NCI-H526 (cell line): ENCODE results near the gene DNTT.

Source experiments
- DNase-seq, 2 experiments: peaks; one replicate each; lab custom pipeline; 2025; lab: John Stamatoyannopoulos, UW

The DNTT gene

GRCh38 chr10:96309628-96310320 lies 5.5 kb downstream of the DNTT start:
- no peak for DNase-seq

GRCh38 chr10:96310321-96310669 lies 6.1 kb downstream of the DNTT start:
- no peak for DNase-seq

DNA sequence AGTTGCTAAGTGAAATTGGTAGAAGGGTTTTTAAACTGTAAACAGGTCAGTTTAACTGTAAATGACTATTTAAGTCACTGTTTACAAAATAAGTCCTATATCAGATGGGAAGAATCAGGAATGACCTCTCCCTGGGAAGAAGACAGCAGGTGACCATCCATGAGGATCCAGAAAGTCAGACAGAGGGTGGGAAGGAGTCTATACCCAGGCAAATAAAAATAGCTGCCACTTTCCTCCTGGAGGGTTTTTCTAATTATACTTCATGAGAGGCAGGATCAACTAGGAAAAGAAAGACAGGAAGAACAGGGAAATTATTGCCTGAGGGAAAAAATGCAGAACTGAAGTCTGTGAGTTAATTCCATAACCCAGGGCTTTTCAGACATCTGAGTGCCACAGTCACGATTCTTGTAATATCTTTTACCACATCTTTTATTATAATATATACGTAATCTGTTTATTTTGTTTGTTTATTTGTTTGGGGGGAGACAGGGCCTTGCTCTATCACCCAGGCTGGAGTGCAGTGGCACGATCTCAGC lies 7.0 kb downstream of the DNTT start:
- DNase-seq, result no peak

DNA sequence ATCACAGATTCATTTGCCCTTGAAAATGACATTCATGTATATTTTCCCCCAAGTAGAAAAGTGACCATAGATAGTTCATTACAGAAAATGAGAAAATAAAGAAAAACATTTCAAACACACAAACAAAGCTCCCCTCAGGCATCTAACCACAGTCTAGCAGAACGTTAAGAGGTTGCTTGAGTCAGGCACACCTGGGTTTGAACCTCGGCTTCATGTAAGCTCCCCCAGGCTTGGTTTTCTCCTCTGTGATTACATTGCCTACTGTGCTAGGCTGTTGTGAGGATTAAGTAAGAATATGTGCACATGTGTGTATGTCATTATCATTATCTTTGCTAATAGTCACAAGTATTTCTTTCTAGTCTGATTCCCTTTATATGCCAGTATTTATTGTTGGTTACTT lies 9.1 kb downstream of the DNTT start:
- no peak for DNase-seq

DNA sequence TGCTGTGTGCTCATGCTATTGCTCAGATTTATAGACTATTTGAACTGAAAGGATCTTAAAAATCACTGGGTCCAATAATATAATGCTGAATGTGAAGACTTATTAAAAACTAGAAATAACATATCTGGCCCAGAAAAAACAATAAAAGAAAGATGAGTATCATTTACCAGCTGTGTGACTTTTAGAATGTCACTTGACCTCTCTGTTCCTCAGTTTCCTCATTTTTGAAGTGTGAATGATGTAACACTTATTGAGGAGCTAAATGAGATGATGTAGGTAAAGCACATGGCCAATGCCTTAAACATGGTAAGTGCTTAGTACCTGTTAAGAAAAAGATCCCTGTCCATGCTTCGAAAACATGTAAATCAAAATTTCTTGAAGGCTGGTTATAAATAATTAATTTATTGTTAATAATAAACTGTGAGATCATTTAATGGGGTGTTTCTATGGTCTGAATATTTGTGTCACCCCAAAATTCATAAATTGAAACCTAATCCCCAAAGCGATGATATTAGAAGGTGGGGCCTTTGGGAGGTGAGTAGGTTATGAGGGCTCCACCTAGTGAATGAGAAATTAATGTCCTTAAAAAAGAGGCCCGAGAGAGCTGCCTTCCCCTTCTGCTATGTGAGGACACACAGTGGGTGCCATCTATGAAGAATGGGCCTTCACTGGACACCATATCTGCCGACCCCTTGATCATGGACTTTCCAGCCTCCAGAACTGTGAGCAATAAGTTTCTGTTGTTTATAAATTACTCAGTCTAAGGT lies 13.0 kb downstream of the DNTT start:
- DNase-seq, result no peak

- no peak for DNase-seq
Observed at GRCh38 chr10:96319754-96320474, 15.7 kb downstream of the DNTT start.

- no peak for DNase-seq
Observed at GRCh38 chr10:96321822-96322221, 17.6 kb downstream of the DNTT start.

DNA sequence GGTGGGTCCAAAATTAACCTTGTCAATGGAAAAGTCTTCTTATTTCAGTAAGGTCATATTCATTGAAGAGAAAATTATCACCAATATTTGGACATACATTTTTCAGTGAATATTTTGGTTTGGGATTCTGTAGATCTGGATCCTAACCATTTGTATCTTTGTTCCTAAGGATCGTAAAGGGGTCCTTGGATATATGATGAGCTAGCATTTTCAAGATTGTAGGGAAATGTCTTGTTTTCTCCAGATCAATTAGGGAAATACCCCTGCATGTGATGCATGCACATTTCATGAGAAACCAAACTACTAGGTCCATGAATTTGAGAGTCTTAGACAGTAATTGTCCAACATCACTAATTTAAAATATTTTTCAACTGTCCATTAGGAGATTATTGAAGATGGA lies 18.0 kb downstream of the DNTT start:
- DNase-seq, result no peak

- no peak for DNase-seq
Observed at GRCh38 chr10:96324447-96324846, 20.2 kb downstream of the DNTT start.

DNA sequence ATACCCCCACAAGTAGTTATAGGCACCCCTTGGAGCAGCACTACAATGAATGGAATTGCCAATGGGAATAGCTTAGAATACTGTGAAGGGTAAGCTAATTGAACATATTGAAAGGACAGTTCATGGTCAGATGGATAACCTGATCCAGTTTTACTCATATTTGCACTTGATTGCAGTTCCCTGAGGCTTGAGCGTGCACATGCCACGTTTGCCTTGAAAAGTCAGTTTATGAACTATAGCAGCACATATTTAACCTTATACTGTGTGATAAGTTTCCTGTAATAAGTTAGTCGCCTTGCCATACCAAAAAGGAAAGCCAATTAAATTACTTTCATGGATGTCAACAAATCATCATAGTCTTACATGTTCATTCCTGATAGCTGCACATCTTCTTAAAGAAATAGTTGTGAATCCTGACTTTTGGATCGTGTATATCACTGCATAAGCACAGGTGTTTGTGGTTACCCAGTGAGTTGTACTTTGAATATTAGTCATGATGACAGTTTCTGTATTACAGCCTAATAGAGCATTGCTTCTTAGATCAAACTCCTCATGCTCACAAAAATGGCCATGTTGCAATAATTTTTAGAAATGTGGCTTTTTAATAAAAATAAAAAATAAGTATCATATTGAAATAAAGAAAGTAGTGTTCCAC lies 21.6 kb downstream of the DNTT start:
- no peak for DNase-seq

DNA sequence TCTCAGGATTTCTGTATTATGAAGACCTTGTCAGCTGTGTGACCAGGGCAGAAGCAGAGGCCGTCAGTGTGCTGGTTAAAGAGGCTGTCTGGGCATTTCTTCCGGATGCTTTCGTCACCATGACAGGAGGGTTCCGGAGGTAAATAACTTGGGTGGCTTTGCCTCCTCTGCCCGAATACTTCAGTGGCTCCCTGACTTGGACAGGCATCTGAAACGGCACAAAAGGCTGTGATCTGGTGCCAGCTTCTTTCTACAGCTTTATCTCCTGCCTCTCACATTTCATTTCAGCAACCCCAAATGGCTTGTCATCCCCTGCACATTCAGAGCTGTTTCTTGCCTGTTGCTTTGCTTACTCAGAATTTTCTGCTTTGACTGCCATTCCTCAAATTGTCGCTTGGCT lies 23.2 kb downstream of the DNTT start:
- no peak for DNase-seq

DNA sequence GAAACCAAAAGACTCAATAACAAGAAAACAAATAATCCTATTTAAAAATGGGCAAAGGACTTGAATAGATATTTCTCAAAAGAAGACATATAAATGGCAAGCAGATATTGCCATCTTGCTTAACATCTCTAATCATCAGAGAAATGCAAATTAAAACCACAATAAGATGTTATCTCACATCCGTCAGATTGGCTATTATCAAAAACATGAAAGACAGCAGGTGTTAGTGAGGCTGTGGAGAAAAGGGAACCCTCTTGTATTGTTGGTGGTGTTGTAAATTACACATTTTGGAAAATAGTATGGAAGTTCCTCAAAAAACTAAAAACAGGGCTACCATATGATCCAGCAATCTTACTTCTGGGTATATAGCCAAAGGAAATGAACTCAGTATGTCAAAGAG lies 28.9 kb downstream of the DNTT start:
- peak in 1 of 2 experiments; percentile 11 for DNase-seq

- DNase-seq, result peak in 1 of 2 experiments; percentile 50
Observed at GRCh38 chr10:96334616-96335526, 30.6 kb downstream of the DNTT start.

GRCh38 chr10:96337106-96337505 lies 32.9 kb downstream of the DNTT start:
- no peak for DNase-seq

GRCh38 chr10:96338279-96338925 lies 34.2 kb downstream of the DNTT start:
- no peak for DNase-seq

DNA sequence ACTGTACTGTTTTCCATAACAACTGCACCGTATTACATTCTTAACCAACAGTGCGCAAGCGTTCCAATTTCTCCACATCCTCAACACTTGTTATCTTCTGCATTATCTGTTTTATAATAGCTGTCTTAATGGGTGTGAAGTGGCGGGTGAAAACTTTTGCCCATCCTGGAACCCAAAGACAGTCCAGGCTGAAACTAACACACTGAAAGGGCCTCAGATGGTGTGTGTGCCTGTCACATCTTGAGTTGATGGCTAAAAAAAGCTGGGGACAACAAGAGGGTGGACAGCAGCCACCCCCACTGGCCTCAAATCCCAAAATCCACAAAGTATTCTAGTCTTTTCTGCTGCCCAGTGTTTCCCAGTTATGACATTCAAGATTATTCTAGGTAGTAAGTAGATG lies 35.1 kb downstream of the DNTT start:
- DNase-seq, result no peak

DNA sequence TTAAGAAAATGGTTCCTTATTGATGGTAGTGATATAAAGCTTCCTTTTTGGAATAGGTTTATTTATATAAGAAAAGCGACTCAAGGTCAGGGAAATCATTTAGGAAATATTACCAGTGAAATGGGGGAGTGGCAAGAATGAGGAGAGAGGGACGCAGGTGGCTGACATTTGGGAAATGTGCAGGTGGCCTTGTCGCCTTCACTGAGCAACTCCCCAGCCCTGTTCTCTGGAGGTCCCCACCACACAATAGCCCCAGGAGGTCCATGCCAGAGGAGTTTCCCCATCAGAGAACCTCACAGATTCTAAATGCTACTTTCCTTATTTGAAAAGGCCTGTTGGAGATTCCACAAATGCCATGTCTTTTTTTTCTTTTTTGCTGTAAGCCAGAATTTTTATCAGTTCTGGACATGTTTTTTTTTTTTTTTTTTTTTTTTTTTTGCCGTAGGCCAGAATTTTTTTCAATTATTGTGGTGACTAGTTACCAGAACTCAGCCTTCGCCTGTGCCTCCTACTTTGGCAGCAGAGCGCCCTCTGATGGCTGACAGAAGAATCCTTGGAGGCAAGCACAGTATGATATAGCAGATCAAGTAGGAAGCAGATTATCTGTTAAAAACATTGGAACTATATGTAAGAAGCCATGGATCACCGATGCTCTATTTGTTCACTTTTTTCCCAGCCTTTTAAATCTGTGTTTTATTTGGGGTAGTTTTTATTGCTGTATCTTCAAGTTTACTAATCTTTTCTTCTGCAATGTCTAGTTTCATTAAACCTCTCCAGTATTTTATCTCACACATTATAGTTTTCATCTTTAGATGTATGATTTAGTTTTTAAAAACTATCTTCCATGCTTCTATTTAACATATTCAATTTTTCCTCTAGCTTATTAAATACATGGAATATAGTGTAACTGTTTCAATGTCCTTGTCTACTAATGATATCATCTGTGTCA lies 36.0 kb downstream of the DNTT start:
- DNase-seq, result peak in 1 of 2 experiments; percentile 68

DNA sequence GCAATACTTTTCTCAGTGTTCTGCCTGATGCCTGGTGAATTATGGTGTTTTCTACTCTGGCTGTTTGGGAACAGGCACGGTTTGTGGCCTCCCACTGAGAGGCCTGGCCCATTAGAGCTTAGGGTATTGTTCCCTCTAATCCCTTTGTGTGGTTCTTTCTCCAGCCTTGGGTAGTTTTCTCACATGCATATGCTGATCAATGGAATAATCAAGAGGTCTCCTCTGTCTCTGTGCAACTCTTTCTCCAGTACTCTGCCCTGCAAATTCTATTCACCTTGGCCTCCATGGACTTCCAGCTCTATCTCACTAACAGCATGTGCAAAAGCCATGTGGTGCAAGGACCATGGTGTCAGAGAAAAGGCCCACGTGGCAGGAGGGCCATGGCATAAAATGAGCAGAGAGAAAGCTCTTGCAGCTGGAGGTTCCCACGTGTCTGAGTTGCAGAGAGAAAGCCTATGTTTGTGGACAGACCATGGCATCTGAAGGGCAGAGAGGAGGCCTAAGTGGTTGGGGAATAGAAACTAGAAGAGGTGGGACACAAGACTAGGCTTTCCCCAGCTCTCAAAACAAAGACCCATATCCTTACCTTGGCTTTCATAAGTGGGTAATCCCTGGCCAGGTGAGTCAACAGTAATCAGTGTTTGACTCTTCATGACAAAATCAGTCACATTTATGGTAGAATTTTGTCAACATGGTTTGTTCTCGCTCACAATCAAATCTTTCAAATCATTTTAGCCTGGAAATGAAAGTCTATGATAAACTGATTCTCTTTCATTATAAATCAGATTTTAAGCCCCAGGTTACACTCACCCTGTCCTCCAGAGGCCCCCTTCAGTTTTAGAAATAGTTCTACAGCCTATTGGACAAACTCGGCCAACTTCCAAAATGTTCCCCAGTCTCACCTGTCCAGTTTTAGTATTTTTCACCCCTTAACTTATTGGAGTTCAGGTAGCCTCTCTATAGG lies 37.3 kb downstream of the DNTT start:
- no peak for DNase-seq
